ENCODE data around the gene PILRA. TPM values are rescaled to one million over a fixed set of nuclear protein-coding genes. Genes with fewer than 3 reads are reported as not detected.

The PILRA gene
- total RNA-seq, 2 donors from 2014 or later, result 2.1 to 12.8 TPM

DNA sequence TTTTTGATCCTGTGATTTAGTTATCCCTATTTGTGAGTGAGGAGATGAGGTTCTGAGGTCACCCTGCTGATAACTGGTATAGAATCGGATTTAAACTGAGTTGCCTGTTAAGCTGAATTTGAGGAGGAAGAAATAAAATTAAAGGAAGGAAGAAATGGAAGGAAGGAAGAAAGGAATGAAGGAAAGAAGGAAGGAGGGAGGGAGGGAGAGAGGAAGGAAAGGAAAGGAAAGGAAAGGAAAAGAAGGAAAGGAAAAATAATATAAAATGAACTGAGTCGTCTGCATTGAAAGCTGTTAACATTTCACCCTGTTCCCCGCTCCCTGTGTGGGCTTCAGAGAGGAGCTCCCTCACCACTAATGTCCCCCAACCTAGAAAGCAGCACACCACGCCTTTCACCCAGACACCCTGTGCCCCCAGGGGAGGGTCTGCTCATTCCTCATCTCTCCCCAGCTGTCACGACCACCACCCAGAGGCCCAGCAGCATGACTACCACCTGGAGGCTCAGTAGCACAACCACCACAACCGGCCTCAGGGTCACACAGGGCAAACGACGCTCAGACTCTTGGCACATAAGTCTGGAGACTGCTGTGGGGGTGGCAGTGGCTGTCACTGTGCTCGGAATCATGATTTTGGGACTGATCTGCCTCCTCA, 16.3 kb downstream of the PILRA start:
- WGBS, 2 experiments (ENCODE audit: insufficient coverage in 1 of 2, insufficient read length in 1 of 2), result 84 to 100% methylated on average over 2 to 9 of the region's 9 CpGs
- Mint-ChIP-seq H3K4me1 (peaks cover 6% of the 10 kb centered on the region), H3K9me3 (no peaks in the 10 kb centered on the region), H3K4me3 (no peak overlapping the region), H3K36me3 (ENCODE audit: low read depth) (no peaks in the 10 kb centered on the region), H3K27ac (no peak overlapping the region), H3K27me3 (ENCODE audit: insufficient read depth) (peaks cover 14% of the 10 kb centered on the region)
- H3K36me3 ChIP-seq (ENCODE audit: control insufficient read depth, insufficient read depth, low read length), result no peaks in the 10 kb centered on the region
- no peaks in the 10 kb centered on the region for H3K27me3 ChIP-seq (ENCODE audit: control insufficient read depth, insufficient read depth, low read length, poor library complexity, severe bottlenecking)
- H3K4me1 ChIP-seq (ENCODE audit: control insufficient read depth, insufficient read depth, low read length), result no peaks in the 10 kb centered on the region
- H3K4me3 ChIP-seq (ENCODE audit: low read length), result no peak overlapping the region
- DNase-seq, result no peak
- no peaks in the 10 kb centered on the region for H3K9me3 ChIP-seq (ENCODE audit: control insufficient read depth, low read length)
- no peak overlapping the region for H3K27ac ChIP-seq (ENCODE audit: low read depth, low read length)
- no peak overlapping the region for H3K9ac ChIP-seq (ENCODE audit: extremely low read depth, low read length, poor library complexity, severe bottlenecking)
- TF ChIP-seq, protein P1, sequence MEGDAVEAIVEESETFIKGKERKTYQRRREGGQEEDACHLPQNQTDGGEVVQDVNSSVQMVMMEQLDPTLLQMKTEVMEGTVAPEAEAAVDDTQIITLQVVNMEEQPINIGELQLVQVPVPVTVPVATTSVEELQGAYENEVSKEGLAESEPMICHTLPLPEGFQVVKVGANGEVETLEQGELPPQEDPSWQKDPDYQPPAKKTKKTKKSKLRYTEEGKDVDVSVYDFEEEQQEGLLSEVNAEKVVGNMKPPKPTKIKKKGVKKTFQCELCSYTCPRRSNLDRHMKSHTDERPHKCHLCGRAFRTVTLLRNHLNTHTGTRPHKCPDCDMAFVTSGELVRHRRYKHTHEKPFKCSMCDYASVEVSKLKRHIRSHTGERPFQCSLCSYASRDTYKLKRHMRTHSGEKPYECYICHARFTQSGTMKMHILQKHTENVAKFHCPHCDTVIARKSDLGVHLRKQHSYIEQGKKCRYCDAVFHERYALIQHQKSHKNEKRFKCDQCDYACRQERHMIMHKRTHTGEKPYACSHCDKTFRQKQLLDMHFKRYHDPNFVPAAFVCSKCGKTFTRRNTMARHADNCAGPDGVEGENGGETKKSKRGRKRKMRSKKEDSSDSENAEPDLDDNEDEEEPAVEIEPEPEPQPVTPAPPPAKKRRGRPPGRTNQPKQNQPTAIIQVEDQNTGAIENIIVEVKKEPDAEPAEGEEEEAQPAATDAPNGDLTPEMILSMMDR (conservative IDR thresholded peaks at IDR 0.05), result no peak

DNA sequence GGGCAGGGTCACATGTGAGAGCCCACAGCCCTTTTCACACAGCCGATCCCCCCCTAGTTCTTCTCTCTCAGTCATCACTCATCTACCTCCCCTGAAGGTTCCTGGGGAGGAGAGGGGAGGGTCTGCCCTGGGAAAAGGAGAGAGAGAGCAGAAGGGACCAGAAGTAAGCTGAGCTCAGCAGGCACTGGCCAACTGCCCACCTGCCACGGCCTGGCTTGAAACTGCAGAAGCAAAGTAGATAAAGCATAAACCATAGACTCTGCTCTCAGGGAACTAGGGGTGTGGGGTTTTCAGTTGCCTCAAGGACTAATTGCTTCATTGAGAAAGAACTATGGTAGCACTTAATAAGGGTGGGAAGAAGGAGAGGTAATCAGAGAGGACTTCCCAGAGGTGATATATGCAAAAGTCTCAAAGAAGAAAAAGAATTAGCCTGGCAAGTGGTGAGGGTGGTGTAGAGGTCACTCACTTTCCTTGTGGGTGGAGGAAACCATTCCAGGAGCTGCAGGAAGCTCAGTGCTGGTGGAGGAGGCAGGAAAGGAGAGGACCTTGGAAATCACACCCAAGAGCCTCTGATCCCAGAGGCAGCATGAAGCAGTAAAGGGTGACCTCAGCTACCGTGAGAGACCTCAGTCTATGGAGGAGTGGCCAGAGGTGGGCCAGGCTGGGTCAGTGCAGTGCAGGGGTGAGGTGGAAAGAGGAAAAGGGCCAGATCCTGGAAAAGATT, 17.2 kb downstream of the PILRA start:
- H3K9me3 Mint-ChIP-seq, result no peaks in the 10 kb centered on the region
- Histone ChIP-seq H3K4me1 (ENCODE audit: control insufficient read depth, insufficient read depth, low read length) (no peaks in the 10 kb centered on the region), H3K9me3 (ENCODE audit: control insufficient read depth, low read length) (no peaks in the 10 kb centered on the region), H3K27ac (ENCODE audit: low read depth, low read length) (no peak overlapping the region), H3K36me3 (ENCODE audit: control insufficient read depth, insufficient read depth, low read length) (no peaks in the 10 kb centered on the region), H3K27me3 (ENCODE audit: control insufficient read depth, insufficient read depth, low read length, poor library complexity, severe bottlenecking) (no peaks in the 10 kb centered on the region), H3K4me3 (ENCODE audit: low read length) (no peak overlapping the region), H3K9ac (ENCODE audit: extremely low read depth, low read length, poor library complexity, severe bottlenecking) (no peak overlapping the region)
- peaks cover 6% of the 10 kb centered on the region for H3K4me1 Mint-ChIP-seq
- TF ChIP-seq, protein P1 (conservative IDR thresholded peaks at IDR 0.05), result no peak
- 65 to 91% methylated on average over 2 of the region's 3 CpGs for WGBS, 2 experiments (ENCODE audit: insufficient coverage in 1 of 2, insufficient read length in 1 of 2)
- H3K27me3 Mint-ChIP-seq (ENCODE audit: insufficient read depth), result peaks cover 14% of the 10 kb centered on the region
- H3K36me3 Mint-ChIP-seq (ENCODE audit: low read depth), result no peaks in the 10 kb centered on the region
- no peak overlapping the region for H3K27ac Mint-ChIP-seq
- H3K4me3 Mint-ChIP-seq, result no peak overlapping the region
- DNase-seq, result no peak

DNA sequence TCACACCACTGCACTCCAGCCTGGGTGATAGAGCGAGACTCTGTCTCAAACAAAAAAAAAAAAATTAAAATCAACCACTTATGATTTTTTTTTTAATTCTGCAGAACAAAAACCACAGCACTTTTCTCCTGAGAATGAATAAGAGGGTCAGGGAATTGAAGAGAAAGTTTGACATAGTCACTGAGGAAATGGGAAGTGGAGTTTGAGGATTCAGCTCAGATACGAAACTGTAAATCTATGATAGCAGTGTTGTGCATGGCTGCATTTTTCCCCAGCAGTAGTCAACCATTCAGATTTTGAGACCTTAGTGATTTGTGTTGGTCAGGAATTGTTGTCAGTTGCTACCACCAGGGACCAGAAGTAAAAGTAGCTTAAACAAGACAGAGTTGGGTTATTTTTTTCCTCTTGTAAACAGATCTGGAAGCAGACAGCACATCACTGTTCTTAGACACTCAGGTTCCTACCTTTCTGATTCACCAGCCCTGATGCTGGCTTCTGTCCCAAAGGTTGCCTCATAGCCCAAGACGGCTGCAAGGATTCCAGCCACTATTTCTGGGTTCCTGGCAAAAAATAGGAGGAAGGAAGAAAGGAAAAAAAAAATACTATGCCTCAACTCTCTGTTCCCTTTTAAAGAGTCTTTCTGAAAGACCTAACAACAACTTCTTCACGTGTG, 20.1 kb downstream of the PILRA start:
- H3K27me3 Mint-ChIP-seq (ENCODE audit: insufficient read depth), result peaks cover 22% of the 10 kb centered on the region
- Histone ChIP-seq H3K27ac (ENCODE audit: low read depth, low read length) (no peak overlapping the region), H3K9ac (ENCODE audit: extremely low read depth, low read length, poor library complexity, severe bottlenecking) (no peak overlapping the region), H3K9me3 (ENCODE audit: control insufficient read depth, low read length) (no peaks in the 10 kb centered on the region), H3K27me3 (ENCODE audit: control insufficient read depth, insufficient read depth, low read length, poor library complexity, severe bottlenecking) (no peaks in the 10 kb centered on the region), H3K4me1 (ENCODE audit: control insufficient read depth, insufficient read depth, low read length) (no peaks in the 10 kb centered on the region), H3K36me3 (ENCODE audit: control insufficient read depth, insufficient read depth, low read length) (no peaks in the 10 kb centered on the region), H3K4me3 (ENCODE audit: low read length) (no peak overlapping the region)
- no peaks in the 10 kb centered on the region for H3K9me3 Mint-ChIP-seq
- no peak overlapping the region for H3K27ac Mint-ChIP-seq
- TF ChIP-seq, protein P1 (conservative IDR thresholded peaks at IDR 0.05), result no peak
- WGBS, 2 experiments (ENCODE audit: insufficient coverage in 1 of 2, insufficient read length in 1 of 2), result 81 to 85% methylated on average over 3 to 4 of the region's 4 CpGs
- no peak overlapping the region for H3K4me3 Mint-ChIP-seq
- no peaks in the 10 kb centered on the region for H3K36me3 Mint-ChIP-seq (ENCODE audit: low read depth)
- no peak for DNase-seq
- peaks cover 6% of the 10 kb centered on the region for H3K4me1 Mint-ChIP-seq
